Head of caudate nucleus (tissue), 42 donors: ENCODE data around the gene KRTAP2-1.
"Not testable (repeated sequence)": the region's sequence is repeated elsewhere in the genome, so short reads cannot be mapped to it uniquely, and the experiment has no call there.

Experiments used
- DNase-seq, 42 donors: peaks; one replicate each; pipeline versions ENCODE4 v3.0.0 to v3.0.0-alpha.2; 2020 to 2021; ENCODE audit warnings: mixed read lengths in 7 of 42
- intact Hi-C: fragments of 100-400 bp; cut with DNase I; formaldehyde crosslinking; loops from one replicate; pipeline ENCODE4 v1.15.0; 2022

The KRTAP2-1 gene, protein sequence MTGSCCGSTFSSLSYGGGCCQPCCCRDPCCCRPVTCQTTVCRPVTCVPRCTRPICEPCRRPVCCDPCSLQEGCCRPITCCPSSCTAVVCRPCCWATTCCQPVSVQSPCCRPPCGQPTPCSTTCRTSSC

DNA sequence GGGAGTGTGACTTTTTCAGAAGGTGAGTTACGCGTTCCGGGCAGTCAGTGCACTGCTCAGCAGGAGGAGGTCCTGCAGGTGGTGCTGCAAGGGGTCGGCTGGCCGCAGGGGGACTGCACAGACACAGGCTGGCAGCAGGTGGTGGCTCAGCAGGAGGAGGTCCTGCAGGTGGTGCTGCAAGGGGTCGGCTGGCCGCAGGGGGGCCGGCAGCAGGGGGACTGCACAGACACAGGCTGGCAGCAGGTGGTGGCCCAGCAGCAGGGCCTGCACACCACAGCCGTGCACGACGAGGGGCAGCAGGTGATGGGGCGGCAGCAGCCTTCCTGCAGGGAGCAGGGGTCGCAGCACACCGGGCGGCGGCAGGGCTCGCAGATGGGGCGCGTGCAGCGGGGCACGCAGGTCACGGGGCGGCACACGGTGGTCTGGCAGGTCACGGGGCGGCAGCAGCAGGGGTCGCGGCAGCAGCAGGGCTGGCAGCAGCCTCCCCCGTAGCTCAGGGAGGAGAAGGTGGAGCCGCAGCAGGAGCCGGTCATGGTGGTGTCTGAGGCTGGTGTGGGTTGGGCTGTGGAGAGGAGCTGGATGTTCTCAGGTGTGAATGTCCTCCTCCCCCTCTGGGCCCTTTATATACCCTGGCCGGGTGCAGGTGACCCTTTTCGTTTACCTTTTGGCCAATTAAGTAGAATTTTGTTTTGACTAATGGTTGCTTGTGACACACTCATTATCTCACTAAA, at the start of gene KRTAP2-1:
Gene KRTAP2-1 (minus strand): TSS at position 582 of the 731 bp plus-strand sequence. CDS start 49 bp downstream, at position 533.
- DNase-seq, intact Hi-C loops: not testable (repeated sequence)

DNA sequence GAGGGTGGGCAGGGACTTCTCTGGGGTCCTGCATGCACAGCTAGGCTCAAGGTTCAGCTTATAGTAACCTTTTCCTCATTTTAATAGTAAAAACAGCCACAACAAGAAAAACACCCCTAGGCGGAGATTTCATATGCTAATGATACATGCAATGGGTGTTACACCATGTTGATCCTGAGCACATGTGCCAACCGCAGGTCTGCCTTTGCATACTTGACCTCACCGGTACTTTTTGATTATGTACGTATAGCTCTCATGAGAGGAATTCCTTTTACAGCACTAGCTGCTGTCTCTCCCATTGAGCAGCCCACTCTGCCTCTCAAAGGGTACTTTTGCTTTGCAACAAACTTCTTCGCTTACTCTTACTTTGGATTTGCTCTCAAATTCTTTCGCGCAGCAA, 48.9 kb upstream of the KRTAP2-1 start:
- intact Hi-C loops: no loop called here
- DNase-seq: no peak

DNA sequence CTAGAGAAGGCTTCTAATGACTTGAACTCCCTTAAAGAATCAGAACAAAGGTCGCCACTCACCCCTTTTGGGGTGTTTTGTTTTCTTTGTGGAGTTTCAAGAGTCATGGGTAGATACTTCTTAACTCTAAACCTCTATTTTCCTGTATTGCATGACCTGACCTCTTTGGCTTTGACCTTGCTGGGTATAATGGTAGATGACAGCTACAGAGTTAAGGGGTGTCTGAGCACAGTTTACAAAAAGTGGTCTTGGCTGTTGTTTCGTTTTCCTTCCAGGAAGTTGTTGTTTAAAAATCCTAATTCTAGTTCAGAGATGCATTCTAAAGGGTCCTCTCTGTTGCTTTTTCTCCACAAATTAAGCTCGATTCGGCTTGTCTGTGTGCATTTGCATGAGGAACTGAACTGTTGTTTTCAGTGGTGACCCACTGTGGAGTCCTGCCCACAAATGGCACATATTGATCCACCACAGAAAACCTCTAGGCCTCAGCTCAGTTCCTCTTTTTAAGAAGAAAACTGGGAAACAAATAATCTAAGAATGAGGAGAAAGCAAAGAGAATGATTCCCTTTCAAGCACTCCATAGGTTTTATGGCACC, 41.7 kb upstream of the KRTAP2-1 start:
- DNase-seq, intact Hi-C loops: not testable (repeated sequence)

DNA sequence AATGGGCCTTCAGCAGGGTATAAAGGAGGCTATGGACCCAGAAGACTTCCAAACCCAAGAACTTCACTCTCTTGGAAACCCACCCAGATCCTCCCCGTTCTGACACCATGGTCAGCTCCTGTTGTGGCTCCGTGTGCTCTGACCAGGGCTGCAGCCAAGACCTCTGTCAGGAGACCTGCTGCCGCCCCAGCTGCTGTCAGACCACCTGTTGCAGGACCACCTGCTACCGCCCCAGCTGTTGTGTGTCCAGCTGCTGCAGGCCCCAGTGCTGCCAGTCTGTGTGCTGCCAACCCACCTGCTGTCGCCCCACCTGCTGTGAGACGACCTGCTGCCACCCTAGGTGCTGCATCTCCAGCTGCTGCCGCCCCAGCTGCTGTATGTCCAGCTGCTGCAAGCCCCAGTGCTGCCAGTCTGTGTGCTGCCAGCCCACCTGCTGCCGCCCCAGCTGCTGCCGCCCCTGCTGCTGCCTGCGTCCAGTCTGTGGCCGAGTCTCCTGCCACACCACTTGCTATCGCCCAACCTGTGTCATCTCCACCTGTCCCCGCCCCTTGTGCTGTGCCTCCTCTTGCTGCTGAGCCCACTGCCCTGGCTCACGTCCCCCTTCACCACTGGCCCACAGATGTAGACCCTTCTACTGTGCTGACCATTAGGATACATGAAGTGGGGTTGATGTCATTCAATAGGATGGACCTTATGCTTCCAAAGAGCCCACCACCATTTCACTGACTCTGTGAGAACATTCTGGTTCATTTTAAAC, 37.2 kb upstream of the KRTAP2-1 start, which contains the start of gene KRTAP4-7:
Gene KRTAP4-7 (plus strand): TSS at position 51 of the 757 bp plus-strand sequence. CDS start 57 bp downstream, at position 108.
- intact Hi-C loops, DNase-seq: not testable (repeated sequence)

DNA sequence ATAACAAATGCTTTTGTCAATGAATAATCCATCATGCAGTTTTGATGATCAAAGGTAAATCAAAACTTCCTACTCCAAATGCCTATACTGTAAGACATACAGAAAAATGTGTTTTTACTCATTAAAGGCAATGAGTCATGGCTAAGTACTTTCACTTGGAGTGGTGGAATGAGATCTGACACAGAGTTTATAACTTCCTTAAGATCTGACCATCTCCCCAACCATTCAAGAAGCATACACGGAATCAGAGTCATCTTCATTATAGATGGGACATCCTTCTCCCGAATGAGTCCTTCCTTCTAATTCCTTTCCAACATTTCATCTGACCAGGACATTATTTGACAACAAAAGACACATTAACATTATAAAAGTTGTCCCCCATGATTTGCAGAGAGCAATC, 36.3 kb upstream of the KRTAP2-1 start:
- intact Hi-C loops, DNase-seq: not testable (repeated sequence)

DNA sequence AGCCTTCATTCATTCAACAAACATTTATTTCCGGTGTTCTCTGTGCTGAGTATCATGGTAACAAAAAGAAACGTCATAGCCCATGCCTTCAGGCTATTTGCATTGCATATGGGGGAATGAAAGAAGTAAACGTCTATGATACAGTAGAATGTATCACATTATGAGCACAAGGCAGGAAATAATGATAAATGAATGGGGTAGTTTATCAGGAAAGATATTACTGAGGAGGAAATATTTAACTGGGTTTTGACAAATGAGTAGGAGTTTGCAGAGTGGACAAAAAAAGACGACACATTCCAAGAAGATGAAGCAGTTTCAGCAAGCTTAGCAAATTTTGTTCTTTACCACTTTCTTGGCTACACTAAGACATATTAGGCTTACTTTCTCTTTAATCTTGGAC, 35.5 kb upstream of the KRTAP2-1 start:
- DNase-seq: no peak

DNA sequence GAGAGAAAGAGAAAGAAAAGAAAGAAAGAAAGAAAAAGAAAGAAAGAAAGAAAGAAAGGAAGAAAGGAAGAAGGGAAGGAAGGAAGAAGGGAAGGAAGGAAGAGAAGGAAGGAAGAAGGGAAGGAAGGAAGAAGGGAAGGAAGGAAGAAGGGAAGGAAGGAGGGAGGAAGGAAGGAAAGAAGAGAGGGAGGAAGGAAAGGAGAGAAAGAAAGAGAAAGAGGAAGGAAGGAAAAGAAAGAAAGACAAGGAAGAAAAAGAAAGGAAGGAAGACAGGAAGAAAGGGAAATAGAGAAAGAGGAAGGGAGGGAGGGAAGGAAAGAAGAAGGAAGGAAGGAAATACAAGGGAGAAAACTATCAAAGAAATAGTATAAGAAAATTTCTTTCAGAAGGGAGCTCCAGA, 29.7 kb upstream of the KRTAP2-1 start:
- DNase-seq: no peak
- intact Hi-C loops: no loop called here

More for the DNA sequence above, 35.5 kb upstream of the KRTAP2-1 start:
- intact Hi-C loops: no loop called here

DNA sequence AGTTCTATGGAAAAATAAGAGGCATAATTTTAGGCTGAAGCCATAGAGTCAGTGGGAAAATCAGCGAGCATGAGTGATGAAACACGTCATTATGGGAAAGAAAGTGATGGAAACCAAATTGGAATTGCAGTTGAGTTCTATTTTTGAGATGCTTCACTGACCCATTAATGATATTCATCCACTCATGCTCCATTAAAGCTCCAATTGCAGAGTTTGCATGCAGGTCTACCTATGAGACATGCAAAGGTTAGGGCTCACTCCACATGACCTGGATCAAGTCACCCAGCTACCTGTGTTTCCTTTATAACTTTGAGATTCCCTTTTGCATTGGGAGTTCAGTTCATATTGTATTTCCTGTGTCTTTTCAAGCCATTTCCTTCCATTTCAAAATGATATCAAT, 26.6 kb upstream of the KRTAP2-1 start:
- intact Hi-C loops: no loop called here
- no peak for DNase-seq

DNA sequence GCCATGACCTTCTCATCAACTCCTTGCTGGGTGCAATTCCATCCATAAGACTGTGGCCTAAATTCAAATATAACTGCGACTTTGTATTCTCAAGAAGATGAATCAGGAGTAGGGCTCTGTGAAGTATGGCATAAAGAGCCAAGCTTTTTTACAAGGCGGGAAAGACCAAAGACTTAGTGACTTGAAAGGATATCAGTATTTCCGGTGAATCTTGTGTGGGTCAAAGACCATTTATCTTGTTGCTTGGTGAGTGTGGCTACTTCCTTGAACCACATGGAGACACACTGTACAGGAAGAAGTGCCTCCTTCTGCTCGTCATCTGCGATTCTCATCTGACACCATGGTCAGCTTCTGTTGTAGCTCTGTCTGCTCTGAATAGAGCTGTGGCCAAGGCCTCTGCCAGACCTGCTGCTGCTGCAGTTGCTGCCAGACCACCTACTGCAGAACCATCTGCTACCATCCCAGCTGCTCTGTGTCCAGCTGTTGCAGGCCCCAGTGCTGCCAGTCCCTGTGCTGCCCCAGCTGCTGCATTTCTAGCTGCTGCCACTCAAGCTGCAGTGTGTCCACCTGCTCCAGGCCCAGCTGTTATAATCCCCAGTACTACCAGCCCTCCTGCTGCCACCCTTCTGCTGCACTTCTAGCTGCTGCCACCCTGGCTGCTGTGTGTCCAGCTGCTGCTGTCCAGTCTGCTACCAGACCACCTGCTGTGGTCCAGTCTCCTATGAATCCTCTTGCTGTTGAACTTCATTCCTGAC, 24.7 kb upstream of the KRTAP2-1 start:
- DNase-seq: no peak
- intact Hi-C loops: no loop called here

DNA sequence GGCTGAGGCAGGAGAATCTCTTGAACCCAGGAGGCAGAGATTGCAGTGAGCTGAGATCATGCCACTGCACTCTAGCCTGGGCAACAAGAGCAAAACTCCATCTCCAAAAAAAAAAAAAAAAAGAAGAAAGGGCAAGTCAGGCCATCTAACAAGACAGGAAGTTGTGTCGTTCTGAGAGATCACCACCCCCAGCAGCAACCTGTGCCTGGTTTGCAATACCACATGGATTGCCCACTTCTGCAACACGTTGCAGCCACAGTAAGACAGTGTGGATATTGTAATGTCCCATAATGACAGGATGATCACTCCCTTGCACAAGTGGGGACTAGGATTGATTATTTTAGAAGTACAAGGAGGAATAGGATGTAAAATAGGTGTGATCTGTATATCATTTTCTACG, 21.9 kb upstream of the KRTAP2-1 start:
- intact Hi-C loops: no loop called here
- DNase-seq: no peak

DNA sequence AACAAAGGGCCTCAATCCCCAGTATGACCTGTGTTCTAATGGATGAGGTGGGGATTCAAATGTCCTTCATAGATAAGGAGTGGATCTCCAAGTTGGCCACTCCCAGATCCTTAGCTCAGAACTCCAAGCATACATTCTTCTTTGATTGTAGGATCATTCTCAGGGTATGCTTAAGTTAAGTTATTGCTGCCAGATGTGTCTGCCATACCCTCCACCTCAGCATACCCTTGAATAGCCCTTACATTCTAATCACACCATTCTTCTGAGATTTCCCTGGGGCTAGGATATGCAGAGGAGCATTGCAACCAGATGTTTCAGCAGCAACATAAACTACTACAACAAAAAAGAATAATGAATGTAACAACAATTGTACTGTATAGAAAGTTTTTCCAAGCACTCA, 20.2 kb upstream of the KRTAP2-1 start:
- no peak for DNase-seq
- intact Hi-C loops: no loop called here

DNA sequence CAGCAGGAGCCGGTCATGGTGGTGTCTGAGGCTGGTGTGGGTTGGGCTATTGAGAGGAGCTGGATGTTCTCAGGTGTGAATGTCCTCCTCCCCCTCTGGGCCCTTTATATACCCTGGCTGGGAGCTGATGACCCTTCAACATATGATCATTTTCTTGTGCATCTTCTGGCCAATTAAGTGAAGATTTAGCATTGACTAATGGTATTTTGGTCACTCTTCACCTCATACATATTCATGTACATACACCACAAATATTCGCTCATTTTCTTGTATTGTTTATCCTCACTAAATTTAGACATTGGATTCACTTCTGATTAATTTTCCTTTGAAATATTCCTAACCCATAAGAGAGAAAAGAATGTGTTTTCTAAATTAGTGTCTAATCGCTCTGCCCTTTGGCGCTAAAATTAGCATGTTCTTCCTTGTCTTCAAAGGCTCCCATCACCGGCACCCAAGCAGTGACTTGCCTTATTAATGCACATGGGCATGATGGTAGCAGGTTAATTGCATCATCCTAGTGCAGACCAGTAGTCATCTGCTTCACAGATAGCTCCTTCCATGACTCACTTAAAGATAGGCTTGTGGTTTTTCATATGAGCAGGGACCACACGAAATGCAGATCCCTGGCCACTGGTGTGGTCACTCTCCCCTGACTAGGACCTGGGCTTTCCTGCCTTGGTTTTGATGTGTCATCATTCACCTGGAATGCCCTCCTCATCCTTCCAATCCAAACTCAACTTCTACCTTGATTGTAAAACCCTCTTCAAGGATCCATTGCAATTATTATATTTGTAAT, 18.9 kb upstream of the KRTAP2-1 start, which contains the start of gene KRTAP2-4:
Gene KRTAP2-4 (minus strand): TSS at position 51 of the 796 bp plus-strand sequence. CDS start 34 bp downstream, at position 17.
- DNase-seq: no peak
- intact Hi-C loops: no loop called here

DNA sequence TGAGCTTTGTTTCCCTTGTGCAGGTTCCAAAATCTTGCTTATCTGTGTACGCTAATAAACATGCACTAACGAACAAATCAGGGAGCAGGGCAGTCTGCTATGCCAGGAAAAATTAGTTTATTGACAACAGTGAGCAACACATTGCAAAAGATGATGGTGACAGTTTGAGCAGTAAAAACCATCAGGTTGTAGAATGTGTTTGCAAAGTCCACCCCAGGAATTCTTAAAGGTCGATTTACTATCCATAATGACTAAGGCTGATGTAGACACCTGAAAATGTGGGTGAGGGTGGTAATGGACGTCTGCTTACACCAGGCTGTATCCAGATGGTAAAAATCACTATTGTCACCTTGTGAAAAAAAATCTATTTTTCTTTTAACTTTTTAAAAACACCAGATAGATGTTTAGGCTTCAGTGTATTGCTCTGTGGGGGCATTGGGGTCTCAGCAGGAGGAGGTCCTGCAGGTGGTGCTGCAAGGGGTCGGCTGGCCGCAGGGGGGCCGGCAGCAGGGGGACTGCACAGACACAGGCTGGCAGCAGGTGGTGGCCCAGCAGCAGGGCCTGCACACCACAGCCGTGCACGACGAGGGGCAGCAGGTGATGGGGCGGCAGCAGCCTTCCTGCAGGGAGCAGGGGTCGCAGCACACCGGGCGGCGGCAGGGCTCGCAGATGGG, 18.0 kb upstream of the KRTAP2-1 start:
- DNase-seq, intact Hi-C loops: not testable (repeated sequence)

DNA sequence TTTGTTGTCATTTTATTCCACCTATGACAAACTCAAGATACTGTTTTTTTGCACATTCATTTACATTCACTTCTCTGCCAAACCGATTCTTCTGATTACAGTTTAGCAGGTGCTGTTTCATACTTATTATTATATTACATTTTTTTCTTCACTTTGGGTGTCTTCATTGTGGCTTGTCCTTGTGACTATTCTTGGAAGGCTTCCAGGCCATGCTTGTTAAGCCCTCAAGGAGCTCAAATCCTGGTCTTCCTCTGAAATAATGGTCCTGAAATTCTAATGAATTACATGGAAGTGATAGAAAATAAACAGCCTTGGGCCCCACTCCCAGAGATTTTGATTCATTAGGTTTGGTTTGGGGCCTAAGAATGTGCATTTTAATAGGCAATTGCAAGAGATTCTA, 17.2 kb upstream of the KRTAP2-1 start:
- no peak for DNase-seq
- intact Hi-C loops: no loop called here

DNA sequence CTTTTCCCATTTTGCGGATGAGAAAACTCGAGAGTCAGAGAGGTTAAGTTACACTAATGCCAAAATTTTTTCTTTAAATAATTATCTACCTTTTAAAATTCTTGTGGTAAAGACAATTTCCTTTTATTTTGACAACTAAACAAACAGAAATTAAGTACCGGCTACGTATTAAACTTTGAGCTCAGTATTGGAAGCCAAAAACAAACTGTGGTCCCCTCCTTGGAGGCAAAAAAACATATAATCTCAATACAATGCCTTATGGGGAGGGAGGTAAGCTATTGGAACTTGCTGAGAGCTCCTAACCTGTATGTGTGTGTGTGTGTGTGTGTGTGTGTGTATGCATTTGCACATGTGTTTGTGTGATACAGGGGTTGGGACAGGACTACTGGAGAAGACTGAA, 16.3 kb upstream of the KRTAP2-1 start:
- intact Hi-C loops: no loop called here
- DNase-seq: no peak

DNA sequence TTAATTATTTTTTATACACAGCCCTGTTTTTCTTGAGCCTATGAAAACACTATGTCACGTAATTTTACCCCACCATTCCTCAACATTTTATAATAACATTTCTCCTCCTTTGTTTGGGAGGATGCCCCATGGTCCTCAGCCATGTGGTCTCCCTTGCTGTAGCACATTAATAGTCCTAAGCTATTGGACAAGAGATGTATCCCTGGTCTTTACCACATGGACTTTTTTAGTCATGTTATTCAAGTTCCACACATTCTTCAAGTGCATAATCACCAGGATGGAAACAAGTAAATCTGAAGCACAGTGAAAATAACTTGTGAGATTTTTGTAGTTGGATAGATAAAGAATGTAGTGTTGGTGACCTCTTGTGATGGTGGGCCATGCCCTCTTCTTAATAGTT, 14.8 kb upstream of the KRTAP2-1 start:
- intact Hi-C loops: no loop called here
- DNase-seq: no peak

DNA sequence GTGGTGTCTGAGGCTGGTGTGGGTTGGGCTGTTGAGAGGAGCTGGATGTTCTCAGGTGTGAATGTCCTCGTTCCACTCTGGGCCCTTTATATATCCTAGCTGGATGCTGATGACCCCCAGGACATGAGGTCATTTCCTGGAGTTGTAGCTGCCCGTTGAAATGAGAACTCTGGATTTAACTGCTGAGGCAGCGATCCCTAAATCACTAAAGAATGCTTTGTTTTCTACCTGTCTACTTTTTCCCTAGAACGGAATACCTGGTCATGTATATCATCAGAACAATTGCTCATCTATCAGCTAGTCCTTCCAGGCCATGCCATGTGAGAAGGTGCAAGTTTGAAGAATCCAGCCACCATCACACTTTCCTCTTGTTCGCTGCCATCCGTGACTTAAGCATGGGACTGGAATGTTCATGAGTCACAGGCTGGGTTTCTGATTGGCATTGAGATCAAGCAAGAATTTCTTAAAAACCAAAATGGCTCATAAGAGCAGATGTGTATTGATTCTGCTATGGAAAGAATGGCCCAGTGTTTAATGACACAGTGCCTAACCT, 13.0 kb upstream of the KRTAP2-1 start, which contains the start of gene KRTAP2-3:
Gene KRTAP2-3 (minus strand): TSS at position 63 of the 553 bp plus-strand sequence. CDS start 64 bp downstream, outside the sequence.
- intact Hi-C loops: no loop called here
- DNase-seq: no peak
